Activated CD4-positive, alpha-beta T cell treated with anti-CD3 and anti-CD28 coated beads, Interleukin-2, amount 50 U/mL, for 16 hours (primary cell): ENCODE data around the gene CCDC180.
"Not testable (repeated sequence)": the region's sequence is repeated elsewhere in the genome, so short reads cannot be mapped to it uniquely, and the experiment has no call there.

Experiments used
- DNase-seq: peaks from one replicate; pipeline ENCODE4 v3.0.0-alpha.2; 2020

Gene CCDC180

GRCh38 chr9:97311798-97312500, 4.5 kb downstream of the CCDC180 start:
- no peak for DNase-seq

- no peak for DNase-seq
Observed at GRCh38 chr9:97312556-97312955, 5.1 kb downstream of the CCDC180 start.

DNA sequence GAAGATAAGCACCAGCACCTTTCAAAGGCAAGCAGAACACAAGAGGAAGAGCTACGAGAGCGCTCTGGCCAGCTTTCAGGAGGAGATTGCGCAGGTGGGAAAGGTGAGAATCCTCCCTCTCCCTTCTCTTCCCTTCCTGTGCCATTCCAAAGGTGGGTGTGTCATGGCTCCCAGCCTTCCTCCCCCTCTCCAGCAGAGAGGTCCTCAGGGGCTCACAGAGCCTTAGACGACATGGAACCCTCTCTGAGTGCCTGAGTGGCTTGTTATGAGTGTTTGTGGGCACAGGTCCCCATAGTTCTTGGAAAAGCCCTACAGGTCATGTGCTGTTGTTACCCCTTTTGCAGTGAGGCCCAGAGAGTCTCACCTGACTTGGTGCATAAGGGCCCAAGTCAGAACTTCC, 5.8 kb downstream of the CCDC180 start:
- no peak for DNase-seq

DNA sequence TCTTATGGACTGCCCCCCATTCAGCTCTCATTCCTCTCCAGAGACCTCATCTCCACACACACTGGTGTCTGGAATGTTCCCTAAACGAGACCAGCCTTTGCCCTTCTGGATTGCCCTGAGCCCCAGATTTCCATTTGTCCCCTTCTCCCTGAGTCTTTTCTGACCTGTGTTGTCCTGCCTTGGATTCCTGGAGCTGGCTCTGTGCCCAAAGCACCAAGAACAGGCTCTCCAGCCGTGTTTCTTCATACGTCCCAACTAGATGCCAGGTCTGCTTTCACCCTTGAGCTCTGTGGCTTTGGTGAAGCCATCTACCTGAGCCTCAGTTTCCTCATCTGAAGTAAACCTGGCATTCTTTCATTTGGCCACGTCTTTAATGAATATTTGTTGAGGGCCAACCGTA, 6.3 kb downstream of the CCDC180 start:
- no peak for DNase-seq

- no peak for DNase-seq
Observed at GRCh38 chr9:97314503-97314902, 7.0 kb downstream of the CCDC180 start.

DNA sequence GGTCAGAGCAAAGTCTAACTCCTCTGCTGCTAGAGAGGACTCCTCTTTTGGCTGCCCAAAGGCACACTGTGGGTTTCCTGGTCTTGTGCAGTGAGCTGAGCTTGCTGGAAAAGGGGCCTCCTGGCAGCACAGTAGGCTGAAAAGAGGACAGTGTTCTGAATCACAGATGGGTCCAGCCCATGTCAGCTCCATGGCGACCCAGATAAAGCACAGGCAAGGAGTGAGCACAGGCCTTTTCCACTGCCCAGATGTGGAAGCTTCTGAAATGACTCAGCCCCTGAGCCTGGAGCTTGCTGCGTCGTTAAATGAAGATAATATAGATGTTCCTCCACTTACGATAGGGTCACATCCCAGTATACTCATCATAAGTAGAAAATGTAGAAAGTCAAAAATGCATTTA, 8.1 kb downstream of the CCDC180 start:
- DNase-seq: no peak

DNA sequence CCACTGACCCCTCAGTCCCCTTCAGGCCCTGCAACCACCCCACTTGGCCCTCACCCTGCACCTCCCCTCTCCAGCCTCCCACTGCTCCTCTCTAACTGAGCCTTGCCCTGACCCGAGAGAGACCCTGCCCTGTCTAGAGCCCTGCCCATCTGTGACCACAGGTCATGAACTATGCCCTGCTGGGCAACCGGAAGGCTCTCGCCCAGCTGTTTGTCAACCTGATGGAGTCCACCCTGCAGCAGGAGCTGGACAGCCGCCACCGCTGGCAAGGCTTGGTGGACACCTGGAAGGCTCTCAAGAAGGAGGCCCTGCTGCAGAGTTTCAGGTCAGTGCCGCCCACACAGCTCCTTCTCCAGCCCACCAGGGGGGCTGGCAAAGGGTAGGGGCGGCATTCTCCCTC, 9.4 kb downstream of the CCDC180 start:
- DNase-seq: no peak

DNA sequence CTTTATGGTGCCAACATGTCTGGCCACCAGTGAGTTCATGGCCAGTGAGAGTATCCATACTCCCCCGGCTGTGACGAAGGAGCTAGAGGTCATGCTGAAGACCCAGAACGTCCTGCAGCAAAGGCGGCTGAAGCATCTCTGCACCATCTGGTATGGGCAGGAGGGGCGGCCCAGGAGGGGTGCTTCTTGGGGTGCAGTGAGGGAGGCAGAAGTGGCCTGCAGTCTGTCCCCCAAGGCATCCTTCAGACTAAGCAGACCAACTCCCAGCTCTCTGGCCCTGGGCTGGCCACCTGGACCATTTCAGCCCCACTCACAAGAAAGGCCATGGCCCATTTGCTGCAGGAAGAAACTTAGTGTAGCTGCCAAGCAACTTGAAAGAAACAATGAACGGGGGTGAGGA, 11.0 kb downstream of the CCDC180 start:
- DNase-seq: no peak

DNA sequence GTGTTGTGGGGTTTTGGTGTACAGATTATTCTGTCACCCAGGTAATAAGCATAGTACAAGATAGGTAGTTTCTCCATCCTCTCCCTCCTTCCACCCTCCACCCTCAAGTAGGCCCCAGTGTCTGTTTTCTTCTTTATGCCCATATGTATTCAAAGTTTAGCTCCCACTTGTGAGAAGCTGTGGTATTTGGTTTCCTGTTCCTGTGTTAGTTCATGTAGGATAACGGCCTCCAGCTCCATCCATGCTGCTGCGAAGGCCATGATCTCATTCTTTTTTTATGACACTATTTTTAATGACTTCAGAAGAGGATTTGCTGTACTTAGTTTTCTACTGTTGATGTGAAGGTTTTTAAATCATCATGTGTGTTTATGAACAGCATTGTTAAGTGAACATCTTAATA, 11.9 kb downstream of the CCDC180 start:
- peak; percentile 5 for DNase-seq

DNA sequence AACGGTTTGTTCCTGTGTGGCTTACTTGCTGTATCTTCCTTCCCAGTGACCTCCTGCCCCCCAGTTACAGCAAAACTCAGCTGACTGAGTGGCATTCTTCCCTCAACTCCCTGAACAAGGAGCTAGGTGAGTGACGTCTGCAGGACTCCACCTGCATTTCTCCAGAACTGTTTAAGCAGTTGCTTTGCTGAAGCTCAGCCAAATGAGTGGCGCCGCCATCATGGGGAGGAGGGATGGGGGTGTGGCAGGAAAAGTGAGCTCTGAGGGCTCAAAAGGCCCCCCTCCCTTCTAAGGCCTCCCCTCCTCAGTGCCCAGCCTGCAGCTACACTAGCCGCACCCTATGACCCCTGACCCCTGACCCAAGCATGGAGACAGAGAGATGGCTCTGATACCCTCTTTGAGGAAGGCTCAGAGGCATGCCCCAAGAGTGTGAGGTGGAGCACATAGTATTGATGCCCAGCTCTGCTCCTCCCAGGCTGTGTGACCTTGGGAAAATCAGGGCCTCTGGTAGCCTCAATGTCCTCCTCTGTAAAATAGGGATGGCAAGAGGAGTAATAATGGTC, 12.7 kb downstream of the CCDC180 start:
- no peak for DNase-seq

DNA sequence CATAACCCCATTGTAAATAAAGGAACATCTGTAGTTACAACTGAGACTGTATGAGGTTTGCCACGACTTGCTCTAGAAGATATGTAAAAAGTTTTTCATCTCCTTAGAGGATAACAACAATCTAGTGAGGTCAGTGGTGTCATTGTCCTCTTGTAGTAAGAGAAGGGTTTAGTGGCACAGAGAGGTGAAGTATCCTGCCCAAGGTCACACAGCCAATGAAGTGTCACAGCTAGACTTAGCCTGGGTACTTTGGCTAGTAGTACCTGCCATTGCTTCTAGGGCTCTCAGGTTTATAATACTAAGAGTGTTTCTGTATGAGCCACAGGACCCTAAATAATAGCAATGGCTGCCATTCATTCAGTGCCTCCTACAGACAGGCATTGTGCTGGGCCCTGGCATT, 13.8 kb downstream of the CCDC180 start:
- no peak for DNase-seq

- no peak for DNase-seq
Observed at GRCh38 chr9:97321691-97322090, 14.2 kb downstream of the CCDC180 start.

DNA sequence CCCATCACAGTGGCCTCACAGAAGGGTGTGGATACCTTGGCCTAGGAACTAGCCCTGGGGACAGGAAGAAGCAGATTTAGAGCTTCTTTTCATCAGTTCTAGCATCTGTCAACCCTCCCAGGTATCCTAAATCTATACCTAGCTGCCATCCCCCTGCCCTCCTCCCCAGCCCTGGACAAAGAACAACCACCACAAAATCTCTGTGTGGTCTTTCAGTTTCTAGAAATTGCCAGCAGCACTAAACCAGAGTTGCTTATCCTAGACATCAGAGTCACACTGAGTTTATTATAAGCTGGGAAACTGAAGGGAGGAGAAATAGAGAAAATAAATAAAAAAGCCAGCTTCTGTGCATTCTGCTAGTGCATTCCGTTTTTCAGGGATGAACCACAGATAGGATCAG, 14.6 kb downstream of the CCDC180 start:
- no peak for DNase-seq

DNA sequence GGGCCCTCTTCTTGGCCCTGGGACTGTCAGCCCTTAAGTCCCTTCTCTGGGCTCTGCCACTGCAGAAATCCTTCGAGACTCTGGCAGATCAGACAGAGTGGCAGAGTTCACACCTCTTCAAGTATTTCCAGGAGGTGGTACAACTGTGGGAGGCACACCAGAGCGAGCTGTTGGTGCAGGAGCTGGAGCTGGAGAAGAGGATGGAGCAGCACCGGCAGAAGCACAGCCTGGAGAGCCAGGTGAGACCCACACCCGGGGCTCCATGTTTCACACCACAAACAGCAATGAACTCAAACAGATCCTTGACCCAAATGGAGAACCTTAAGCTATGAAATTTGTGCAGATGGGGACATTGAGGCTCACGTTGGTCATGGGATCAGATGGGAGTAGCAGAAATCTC, 17.5 kb downstream of the CCDC180 start:
- no peak for DNase-seq

DNA sequence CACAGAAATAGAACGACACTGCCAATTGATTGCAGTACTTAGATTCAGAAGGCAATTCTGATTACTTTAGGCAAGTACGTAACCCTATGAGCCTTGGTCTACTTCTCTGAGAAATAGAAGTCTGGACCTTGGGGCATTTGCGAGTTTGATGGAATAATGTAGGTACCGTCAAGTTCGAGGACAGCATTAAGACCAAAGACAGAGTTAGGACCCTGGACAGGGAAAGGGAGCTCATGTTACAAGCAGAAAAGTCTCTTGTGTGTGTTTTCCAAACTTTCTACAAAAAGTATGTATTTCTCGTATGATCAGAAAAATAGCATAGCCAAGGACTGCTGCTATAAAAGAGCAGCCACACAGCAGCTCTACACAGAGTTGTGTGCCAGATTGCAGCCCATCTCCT, 20.1 kb downstream of the CCDC180 start:
- no peak for DNase-seq

- no peak for DNase-seq
Observed at GRCh38 chr9:97332993-97333392, 25.5 kb downstream of the CCDC180 start.

DNA sequence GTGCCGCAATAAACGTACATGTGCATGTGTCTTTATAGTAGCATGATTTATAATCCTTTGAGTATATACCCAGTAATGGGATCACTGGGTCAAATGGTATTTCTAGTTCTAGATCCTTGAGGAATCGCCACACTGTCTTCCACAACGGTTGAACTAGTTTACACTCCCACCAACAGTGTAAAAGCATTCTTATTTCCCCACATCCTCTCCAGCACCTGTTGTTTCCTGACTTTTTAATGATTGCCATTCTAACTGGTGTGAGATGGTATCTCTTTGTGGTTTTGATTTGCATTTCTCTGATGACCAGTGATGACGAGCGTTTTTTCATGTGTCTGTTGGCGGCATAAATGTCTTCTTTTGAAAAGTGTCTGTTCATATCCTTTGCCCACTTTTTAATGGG, 28.2 kb downstream of the CCDC180 start:
- not testable (repeated sequence) for DNase-seq

- DNase-seq: no peak
Observed at GRCh38 chr9:97348871-97349270, 41.4 kb downstream of the CCDC180 start.

DNA sequence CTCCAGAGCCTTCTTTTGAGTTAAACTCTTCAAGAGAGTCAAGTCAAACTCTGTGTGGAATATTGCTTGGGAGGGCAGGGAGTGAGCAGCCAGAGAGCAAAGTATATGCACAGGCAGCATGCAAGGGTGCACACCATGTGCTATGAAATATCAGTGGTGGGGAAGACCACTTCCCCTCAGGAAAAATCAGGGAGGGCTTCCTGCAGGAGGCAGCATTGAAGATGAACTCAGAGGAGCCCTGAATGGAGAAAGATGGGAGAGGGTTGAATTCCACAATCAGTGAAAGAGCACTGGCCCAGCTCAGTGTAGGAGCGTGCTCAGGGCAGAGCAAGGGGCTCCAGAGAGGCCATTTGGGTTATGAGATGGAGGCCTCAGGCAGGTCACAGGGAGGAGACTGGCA, 41.9 kb downstream of the CCDC180 start:
- no peak for DNase-seq

DNA sequence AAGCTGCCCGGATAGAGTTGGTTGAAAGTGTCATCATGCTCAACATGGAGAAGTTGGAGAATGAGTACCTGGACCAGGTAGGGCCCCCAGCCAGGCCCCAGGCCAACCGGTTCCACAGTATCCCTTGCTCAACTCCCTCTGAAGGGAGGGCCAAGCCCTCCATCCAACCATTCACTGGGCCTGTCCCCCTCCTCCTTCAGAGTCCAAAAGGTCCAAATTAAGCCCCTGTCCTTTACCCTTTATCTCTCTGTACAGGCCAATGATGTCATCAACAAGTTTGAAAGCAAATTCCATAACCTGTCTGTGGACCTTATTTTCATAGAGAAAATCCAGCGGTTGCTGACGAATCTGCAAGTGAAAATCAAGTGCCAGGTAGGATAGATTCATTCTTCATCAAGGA, 47.2 kb downstream of the CCDC180 start:
- DNase-seq: no peak

- DNase-seq: no peak
Observed at GRCh38 chr9:97357056-97357455, 49.6 kb downstream of the CCDC180 start.
